GM21717 (cell line): Measurements from ENCODE around the gene SRSF10.

Experiments
- ATAC-seq: cut with Tn5 transposase; IDR thresholded peaks from one replicate; pipeline ENCODE4 v1.9.1; 2021; ENCODE audit warnings: mild to moderate bottlenecking, moderate library complexity; ENCODE audit not compliant: unreplicated experiment

Gene SRSF10

GRCh38 chr1:23914921-23915320 lies 65.2 kb downstream of the SRSF10 start:
- no peak for ATAC-seq
